IMR-90 (cell line): ENCODE data around the gene HOXA10.

Experiments used
- BHLHE40 ChIP-seq: fragments of 150-350 bp; IDR thresholded peaks from 2 replicates; pipeline ENCODE4 v1.6.1; 2016; ENCODE audit warnings: mild to moderate bottlenecking, low read depth, low read length
- CEBPB ChIP-seq: IDR thresholded peaks from 2 replicates; pipeline ENCODE4 v1.6.1; 2012; ENCODE audit warnings: low read depth, low read length, improper control_type of control experiment
- CTCF ChIP-seq: conservative IDR thresholded peaks from 2 replicates; pipeline ENCODE4 v1.5.1; 2012; ENCODE audit warnings: mild to moderate bottlenecking, low read depth, low read length, improper control_type of control experiment
- MAFK ChIP-seq: IDR thresholded peaks from 2 replicates; pipeline ENCODE4 v1.6.1; 2012; ENCODE audit warnings: low read depth, low read length, improper control_type of control experiment
- MXI1 ChIP-seq: IDR thresholded peaks from 2 replicates; pipeline ENCODE4 v1.6.1; 2012; ENCODE audit warnings: low read depth, mild to moderate bottlenecking, low read length, moderate library complexity, borderline replicate concordance
- POLR2A ChIP-seq: IDR thresholded peaks from 2 replicates; pipeline ENCODE4 v1.6.1; 2012; ENCODE audit warnings: mild to moderate bottlenecking, low read depth, low read length
- RAD21 ChIP-seq: IDR thresholded peaks from 2 replicates; pipeline ENCODE4 v1.6.1; 2012; ENCODE audit warnings: low read length, improper control_type of control experiment
- RCOR1 ChIP-seq: IDR thresholded peaks from 2 replicates; pipeline ENCODE4 v1.6.1; 2012; ENCODE audit warnings: mild to moderate bottlenecking, low read length, improper control_type of control experiment; ENCODE audit not compliant: insufficient replicate concordance
- RFX5 ChIP-seq: IDR thresholded peaks from 2 replicates; pipeline ENCODE4 v1.8.0; 2012; ENCODE audit warnings: low read depth, mild to moderate bottlenecking, low read length, moderate library complexity
- SMC3 ChIP-seq: fragments of 150-350 bp; IDR thresholded peaks from 2 replicates; pipeline ENCODE4 v1.6.1; 2016; ENCODE audit warnings: low read depth, mild to moderate bottlenecking, antibody characterized with exemption, low read length, moderate library complexity
- USF2 ChIP-seq: fragments of 150-350 bp; IDR thresholded peaks from 2 replicates; pipeline ENCODE4 v1.6.1; 2017; ENCODE audit warnings: mild to moderate bottlenecking, antibody characterized with exemption, low read length, low read depth

GRCh38 chr7:27158436-27159265 is 15.5 kb downstream of the HOXA10 start:
- no peak for TF ChIP-seq CTCF
- no peak for TF ChIP-seq POLR2A
- no peak for TF ChIP-seq RFX5
- TF ChIP-seq RAD21 = no peak
- no peak for TF ChIP-seq USF2
- no peak for TF ChIP-seq MXI1
- TF ChIP-seq BHLHE40 = no peak
- TF ChIP-seq RCOR1 = no peak
- TF ChIP-seq MAFK = no peak
- no peak for TF ChIP-seq CEBPB
- no peak for TF ChIP-seq SMC3
